ENCODE data around the gene ZNF606.
"Not testable (repeated sequence)": the region's sequence is repeated elsewhere in the genome, so short reads cannot be mapped to it uniquely, and the experiment has no call there.

Gene ZNF606

DNA sequence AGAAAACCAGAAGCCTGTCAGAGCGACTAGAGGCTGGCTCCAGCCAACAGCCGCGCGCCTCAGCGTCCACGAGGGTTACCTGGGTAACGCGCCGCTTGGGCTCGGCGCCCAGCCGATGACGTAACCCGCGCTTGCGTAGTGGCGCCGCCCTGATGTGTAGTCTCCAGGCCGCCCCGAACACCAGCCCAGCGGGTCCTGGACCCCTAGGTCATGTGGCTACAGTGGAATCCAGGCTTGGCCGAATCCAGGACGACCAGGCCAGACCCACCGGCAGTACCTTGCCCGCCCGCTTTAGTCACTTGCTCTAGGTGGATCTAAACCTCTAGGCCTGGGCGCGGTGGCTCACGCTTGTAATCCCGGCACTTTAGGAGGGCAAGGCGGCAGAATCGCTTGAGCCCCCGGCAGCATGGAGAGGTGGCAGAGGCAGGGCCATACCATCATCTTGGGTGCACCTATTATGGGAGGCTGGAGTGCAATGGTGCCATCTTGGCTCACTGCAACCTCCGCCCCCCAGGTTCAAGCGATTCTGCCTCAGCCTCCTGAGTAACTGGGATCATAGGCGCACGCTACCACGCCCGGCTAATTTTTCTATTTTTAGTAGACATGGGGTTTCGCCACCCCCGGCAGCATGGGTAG is 7.2 kb upstream of the ZNF606 start:
- DNase-seq: peak; percentile 92

- no peak for DNase-seq
These were observed 6.7 kb upstream of the ZNF606 start for GRCh38 chr19:58009301-58009665.

DNA sequence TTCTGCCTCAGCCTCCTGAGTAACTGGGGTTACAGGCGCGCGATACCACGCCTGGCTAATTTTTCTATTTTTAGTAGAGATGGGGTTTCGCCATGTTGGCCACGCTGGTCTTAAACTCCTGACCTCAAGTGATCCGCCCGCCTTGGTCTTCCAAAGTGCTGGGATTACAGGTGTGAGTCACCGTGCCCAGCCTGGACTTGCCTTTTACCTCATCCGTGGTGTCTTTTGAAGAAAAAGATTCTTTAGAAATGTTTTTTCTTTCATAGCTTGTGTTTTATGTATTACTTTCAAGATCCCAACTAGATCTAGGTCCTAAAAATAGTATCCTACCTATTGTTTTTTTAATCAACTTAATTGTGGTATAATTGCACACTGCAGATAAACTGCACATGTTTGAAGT is 6.3 kb upstream of the ZNF606 start:
- DNase-seq: not testable (repeated sequence)

- DNase-seq: no peak
These were observed 4.7 kb upstream of the ZNF606 start for GRCh38 chr19:58007285-58007684.

DNA sequence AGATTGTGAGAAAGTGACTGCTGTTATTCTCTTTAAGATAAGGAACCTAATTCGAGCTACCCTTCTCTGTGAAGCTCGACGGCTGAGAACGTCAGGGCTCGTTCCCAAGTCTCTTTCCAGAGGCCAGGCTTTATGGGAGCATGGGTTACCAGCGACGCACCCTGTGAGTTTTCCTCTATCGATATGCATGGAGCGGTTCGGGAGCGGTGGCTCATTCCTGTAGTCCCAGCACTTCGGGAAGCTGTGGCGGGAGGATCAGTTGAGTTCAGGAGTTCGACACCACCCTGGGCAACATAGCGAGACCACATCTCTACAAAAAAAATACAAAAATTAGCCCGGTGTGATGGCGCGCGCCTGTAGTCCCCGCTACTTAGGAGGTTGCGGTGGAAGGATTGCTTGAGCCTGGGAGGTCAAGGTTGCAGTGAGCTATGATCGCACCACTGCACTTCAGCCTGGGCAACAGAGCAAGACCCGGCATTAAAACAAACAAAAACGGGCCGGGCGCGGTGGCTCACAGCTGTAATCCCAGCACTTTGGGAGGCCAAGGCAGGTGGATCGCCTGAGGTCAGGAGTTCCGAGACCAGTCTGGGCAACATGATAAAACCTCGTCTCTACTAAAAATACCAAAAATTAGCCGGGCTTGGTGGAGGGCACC is 681 bp upstream of the ZNF606 start:
- peak; percentile 34 for DNase-seq

DNA sequence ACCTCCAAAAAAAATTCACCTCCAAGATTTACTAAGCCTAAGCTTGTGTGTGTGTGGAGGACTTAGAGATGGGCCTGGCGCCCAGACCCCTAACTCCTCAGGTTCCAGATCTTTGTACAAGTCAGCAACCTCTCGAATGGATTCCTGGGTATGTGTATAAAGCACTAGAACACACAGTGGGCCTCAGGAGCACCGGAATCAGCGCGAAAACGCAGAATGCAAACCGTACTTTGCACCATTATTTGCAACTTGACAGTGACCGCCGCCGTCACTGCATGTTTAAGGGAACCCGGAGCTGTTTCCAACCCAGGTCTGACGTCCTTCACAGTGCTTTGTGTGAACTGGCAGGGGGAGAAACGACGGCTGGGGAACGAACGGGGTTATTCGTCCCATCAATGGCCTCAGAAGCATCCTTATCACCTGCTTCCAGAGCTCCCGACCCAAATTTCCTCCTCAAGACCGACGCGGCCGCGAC is 688 bp downstream of the ZNF606 start:
- DNase-seq: no peak

GRCh38 chr19:58000677-58001076 is 1.9 kb downstream of the ZNF606 start:
- no peak for DNase-seq

DNA sequence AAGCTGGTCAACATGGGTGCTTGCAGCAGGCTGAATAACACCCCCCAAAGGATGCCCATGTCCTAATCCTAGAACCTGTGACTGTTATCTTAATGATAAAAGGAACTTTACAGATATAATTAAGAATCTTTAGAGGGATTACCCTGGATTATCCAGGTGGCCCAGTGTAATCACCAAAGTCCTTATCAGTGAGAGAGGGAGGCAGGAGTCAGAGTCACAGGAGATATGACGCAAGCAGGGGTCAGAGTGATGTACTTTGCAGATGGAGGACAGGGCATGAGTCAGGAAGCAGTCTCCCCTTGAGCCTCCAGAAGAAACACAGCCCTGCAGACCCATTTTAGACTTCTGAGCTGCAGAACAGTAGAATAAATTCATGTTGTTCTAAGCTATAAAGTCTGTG is 9.8 kb downstream of the ZNF606 start:
- DNase-seq: no peak

DNA sequence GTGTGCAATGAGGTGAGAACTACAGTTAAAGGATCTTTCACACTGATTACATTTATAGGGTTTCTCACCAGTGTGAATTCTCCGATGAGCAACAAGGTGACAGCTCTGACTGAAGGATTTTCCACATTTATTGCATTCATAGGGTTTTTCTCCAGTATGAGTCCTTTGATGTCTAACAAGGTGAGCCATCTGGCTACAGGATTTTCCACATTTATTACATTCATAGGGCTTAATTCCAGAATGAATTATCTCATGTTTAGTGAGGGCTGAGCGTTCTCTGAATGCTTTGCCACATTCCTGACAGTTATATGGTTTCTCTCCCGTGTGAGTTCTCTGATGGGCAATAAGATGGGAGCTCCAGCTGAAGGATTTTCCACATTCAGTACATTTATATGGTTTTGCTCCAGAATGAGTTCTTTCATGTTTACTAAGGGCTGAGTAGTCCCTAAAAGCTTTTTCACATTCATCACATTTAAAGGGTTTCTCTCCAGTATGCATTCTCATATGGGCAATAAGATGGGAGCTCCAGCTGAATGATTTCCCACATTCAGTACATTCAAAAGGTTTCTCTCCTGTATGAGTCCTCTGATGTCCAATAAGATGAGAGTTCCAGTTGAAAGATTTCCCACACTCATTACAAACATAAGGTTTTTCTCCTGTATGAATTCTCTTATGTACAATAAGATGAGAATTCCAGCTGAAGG is 23.9 kb downstream of the ZNF606 start:
- no peak for DNase-seq

DNA sequence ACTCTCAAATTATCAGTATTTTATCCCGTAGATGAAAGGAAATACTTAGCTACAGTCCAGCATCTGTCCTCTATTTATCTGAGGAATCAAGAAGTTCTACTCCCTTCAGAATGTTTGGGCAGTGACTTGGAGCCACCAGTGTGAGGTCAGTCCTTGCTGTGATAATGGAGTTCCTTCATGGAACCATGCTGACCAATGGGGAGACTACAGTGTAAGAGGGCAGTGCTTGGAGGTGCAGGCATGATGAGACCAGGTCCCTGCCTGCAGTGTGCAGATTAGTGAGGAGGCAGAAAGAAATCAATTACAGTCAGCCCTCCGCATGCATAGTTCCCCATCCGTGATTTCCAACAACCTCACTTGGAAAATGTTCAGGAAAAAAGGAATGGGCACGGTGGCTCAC is 28.2 kb downstream of the ZNF606 start, which contains the start of gene C19orf18:
Gene C19orf18 (minus strand): TSS at position 101 of the 400 bp plus-strand sequence. CDS start 102 bp downstream, outside the sequence.
- no peak for DNase-seq

DNA sequence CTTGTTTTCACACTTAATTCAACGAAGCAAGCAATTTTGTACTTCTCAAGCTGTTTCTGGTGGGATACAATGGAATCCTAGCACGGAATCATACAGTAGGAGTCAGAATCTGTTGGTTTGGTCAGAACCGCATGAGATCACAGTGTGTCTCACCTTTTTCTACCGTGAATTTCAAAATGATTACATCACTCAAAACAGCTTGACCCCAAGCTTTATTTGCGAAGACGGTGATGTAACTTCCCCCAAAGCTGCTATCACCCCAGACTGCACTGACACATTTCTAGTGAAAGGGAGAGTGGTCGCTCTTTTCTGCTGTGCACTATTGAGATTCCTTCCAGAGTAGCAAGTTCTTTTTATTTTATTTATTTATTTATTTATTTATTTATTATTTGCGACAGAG is 37.9 kb downstream of the ZNF606 start:
- DNase-seq: no peak

- DNase-seq: no peak
These were observed 40.8 kb downstream of the ZNF606 start for GRCh38 chr19:57961785-57962184.

DNA sequence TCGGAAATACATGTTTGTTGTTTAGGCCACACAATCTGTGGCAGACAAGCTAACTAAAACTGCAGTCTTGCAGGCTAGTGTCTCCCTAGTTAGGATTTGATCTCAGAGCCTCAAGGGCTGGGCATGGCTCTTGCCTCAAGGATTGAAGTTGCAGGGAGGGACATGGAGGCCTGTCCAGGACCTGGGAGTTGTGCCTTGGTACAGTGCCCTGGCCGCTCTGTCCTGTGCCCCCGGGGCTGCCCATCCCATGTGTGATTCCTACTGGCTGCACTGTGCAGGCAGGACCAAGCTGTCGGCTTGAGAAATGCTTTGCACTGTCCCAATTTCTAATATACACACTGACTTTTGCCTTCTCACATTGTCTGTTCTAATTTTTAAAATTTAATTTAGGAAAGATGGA is 47.6 kb downstream of the ZNF606 start:
- no peak for DNase-seq

GRCh38 chr19:57949702-57950101 is 52.9 kb downstream of the ZNF606 start:
- DNase-seq: no peak

- no peak for DNase-seq
These were observed 53.3 kb downstream of the ZNF606 start for GRCh38 chr19:57949296-57949695.

DNA sequence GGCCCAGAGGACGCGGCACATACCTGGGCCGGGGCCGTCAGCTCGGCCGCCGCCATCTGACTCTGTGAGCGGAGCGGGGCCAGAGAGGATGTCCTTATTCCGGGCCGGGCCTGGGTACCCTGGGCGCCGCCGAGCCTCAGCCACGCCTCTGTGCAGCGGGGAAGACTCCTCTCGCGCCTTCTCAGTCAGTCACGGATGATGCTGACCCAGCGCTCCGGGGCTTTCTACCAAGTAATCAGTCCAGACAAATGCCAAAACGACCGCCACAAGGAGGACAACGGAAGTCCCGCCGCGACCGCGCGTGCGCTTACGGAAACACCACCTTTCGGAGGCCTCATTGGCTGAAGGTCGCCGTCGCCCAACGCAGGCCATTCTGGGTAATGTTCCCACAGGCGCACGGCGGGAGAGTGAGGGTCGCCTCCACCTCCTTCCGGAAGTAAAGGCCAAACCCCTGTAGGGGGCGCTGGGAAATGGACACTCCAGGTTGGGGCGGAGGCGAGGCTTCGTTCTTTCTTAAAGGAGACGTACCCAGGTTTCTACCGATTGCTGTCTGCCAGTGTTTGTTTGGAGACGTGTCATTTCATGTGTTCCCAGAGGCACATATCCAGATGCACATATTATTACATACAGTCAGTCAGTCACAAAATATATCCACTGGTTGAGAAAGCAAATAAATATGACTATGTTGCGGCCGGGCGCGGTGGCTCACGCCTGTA is 55.0 kb downstream of the ZNF606 start, which contains the start of gene ZNF256:
Gene ZNF256 (minus strand): TSS at position 288 of the 716 bp plus-strand sequence. CDS start 232 bp downstream, at position 56.
- peak; percentile 98 for DNase-seq

GRCh38 chr19:57947088-57947418 is 55.6 kb downstream of the ZNF606 start:
- DNase-seq: no peak

DNA sequence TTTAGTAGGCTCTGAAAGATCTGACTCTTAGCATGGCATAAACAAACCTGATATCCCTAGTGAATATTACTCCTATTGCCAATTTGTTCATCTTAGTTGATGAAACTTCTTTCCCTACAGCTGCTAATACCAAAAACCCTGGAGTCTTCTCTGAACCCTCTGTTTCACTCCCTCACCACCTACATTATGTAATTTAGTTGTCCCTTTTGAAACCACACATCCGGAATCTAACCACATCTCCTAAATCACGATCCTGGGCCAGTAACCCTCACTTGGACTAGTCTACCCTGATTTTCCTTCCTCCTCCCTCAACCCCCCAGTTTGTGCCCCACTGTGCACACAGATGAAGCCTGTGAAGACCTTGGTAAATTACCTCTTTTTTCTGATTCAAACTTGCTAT is 56.3 kb downstream of the ZNF606 start:
- no peak for DNase-seq

DNA sequence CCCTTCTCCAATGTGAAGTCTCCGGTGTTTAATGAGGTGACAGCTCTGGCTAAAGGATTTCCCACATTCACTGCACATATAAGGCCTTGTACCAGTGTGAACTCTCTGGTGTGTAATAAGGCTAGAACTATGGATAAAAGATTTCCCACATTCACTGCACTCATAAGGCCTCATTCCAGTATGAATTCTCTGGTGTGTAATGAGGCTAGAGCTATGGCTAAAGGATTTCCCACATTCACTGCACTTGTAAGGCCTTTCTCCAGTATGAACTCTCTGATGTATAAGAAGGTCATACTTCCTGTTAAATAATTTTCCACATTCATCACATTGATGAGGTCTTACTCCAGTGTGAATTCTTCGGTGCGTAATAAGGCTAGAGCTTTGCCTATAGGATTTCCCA is 61.0 kb downstream of the ZNF606 start:
- DNase-seq: no peak

DNA sequence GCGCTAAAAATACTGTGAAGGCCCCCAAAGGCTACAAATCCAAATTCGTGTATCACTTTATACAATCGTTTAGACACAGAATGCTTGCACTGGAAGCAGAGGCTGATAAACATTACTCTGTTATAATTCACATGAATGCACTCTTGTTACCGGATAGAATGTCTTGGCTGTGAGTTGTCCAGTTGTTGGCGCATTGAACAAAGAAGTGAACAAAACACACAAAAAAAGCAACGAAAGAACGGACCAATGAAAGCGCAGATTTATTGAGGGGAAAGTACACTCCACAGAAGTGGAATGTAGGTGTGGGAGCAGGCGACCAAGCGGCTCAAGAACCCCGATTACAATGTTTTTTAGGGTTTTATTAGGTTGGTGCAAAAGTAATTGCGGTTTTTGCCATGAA is 66.9 kb downstream of the ZNF606 start:
- DNase-seq: no peak

DNA sequence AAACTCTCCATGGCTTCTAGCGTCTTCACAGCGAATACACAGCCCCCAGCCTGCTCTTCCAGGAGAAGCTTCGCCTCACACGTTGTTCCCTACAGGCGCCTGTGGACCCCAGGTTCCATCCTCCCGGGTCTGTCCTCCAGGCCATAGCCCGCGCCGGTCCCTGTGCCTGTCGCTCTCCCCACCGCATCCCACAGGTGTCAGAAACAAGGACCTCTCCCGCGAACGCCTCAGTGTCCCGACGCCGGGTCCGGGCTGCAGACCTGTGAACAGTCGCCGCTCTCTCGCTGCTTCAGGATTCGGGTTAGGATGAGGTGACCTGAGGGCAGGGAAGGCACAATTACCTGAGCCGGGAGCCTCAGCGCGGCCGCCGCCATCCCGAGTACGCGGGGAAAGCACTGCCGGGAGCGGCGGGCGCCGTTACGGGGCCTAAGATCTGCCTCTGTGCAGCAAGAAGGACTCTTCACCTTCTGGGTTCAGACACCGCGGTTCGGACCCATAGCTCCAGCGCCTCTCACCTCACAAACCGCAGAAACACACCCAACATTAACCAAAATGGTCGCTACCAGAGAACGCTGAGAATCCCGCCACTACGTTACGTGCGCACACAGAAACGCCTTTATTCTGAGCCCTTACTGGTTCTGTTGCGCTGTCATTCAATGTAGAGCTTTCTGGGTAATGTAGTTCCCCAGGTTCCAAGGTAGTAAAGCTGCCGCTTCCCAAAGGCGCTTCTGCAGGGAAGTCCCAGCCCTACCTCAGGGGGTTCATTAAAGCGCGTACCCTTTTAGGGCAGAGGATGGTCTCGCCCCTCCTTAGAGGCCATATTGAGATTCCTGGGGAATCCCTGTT is 67.6 kb downstream of the ZNF606 start, which contains the start of gene ZNF418:
Gene ZNF418 (minus strand): TSS at position 583 of the 846 bp plus-strand sequence. CDS start 1,580 bp downstream, outside the sequence.
- DNase-seq: peak; percentile 92

- DNase-seq: no peak
These were observed 75.0 kb downstream of the ZNF606 start for GRCh38 chr19:57927587-57927986.

All from NCI-H748 treated with DMSO at 0.1 percent for 48 hours (cell line).